NCI-H345 treated with DMSO at 0.1 percent for 48 hours (cell line): Measurements from ENCODE around the gene DNTT.

Source experiments
- DNase-seq: peaks from one replicate; lab custom pipeline; 2025; ENCODE audit not compliant: unreplicated experiment; lab: John Stamatoyannopoulos, UW

The DNTT gene

DNA sequence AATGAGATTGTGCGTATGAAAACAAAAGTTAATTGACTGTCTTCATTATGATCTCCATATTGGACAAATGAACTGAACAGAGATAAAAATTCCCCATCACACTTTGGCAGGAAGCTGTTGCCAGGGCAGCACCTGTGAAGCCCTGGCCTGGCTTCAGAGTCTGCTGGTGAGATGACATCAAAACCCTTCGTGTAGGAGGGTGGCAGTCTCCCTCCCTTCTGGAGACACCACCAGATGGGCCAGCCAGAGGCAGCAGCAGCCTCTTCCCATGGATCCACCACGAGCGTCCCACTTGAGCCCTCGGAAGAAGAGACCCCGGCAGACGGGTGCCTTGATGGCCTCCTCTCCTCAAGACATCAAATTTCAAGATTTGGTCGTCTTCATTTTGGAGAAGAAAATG lies at the start of gene DNTT:
Gene DNTT, plus strand, starts transcription at position 205 of the 400 bp plus-strand sequence. Its CDS starts 64 bp downstream, at position 269.
- no peak for DNase-seq

DNA sequence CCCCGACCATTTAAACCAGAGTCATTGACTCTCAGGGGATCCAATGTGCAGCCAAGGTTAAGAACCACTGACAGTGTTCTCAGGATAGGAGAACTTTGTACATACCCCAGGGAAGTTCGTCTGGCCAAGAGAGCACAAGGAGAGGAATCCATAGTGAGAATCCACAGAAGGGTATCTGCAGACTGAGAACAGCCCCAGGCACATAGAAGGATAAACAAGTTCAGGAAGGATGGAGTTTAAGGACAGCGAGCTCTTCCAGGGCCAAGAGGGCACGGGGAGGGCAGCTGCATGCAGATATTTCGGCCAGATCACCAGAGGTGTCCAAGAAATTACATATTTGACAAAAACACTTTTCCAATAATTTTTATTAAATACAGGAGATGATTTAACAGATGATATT lies 49.3 kb upstream of the DNTT start:
- no peak for DNase-seq

DNA sequence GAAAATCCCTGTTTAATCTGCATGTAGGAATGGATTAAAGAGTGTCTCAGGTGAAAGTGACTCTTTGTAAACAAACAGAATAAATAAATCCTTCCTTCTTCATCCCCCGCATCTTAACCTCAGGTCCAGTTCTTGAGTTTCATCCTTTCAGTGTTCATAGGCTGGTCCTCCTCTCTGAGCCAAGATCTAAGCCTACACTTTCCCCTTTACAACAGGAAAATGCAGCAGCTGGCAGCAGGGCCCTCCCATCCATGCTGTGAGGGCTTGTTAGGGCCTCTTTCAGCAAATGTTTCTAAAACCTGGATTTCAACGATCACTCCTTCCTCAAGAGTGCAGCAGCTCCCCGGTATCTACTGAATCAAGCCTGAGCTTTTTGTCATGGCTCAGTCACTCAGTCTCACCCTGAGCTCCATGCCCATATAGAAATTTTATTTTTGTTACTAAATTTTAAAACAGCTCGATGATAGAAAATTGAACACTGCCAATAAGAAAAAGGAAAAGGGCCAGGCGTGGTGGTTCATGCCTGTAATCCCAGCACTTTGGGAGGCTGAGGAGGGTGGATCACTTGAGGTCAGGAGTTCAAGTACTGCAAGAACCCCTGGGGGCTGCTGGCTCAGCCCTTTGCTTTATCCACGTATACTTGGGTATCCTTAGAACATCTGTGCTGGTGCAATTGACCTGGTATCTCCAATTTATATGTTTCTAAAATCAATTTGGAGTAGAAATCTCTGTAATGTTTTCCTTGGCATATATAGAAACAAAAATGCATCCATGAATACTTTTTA lies 48.5 kb upstream of the DNTT start:
- no peak for DNase-seq

DNA sequence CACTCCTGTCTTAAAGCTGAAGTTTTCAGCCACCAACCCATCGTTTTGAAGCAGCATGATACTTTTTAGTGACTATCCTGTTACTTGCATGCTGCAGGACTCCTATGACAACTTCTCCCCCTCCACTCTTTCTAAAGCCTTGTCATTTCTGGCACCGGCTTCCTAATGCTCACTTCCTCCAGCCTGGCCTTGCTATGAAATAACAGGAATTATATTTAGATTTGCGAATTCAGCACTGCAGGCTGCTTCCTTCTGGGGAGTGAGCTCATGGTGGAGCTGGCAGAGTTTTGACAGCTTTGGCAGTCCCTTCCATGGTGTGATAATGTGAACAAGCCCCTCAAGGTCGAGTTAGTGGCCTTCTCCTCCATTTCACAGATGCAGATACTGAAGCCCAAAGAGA lies 46.3 kb upstream of the DNTT start:
- DNase-seq, result no peak

DNA sequence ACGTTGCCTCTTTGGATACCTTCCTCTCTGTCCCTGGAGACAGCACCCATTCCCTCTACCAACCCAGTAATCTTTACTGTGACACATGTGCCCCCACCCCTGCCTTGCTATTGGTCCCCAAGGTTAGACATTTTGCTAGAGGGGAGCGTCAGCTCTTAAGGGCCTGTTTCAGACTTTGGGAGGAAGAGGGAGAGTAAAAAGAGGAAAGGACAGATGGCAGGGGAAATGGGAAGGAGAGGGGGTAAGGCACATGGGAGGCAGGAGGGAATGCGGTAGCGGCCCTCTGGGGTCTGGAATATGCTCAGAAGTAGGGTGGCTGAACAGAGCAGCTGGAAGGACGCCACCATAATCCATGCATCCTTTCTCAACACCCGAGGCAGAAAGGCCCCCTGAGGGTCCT lies 45.1 kb upstream of the DNTT start:
- no peak for DNase-seq

DNA sequence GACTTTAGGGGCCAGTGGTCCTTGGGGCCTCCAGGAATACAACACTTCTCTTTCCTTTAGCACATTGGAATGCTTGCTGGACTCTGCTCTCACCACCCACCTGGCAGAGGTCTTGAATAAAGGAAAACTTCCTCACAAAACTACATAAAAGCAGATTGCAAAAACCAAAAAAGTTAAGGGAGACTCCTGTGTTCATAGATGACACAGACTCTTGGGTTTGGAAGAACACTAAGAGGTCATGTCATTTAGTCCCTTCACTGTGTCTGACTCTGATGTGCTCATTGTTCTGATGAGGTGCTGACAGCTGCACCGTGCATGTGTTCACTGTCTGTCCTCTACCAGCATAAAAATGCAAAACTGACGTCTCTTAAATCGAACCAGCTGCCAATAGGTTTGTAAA lies 44.2 kb upstream of the DNTT start:
- no peak for DNase-seq

DNA sequence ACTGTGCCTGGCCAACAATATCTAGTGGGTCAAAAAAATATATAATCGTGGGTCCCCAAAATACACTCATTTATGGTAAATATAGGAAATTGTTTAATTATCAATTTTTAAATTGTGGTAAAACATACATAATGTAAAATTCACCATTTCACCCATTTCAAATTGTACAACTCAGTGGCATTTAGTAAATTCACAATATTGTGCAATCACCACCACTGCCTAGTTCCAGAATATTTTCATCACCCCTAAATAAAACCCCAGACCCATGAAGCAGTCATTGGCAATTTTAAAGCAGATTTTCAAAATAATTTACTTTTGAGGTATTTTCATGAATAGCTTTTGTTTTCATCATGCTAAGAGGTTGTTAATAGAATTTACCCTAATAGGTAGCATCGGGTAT lies 43.1 kb upstream of the DNTT start:
- DNase-seq, result no peak

DNA sequence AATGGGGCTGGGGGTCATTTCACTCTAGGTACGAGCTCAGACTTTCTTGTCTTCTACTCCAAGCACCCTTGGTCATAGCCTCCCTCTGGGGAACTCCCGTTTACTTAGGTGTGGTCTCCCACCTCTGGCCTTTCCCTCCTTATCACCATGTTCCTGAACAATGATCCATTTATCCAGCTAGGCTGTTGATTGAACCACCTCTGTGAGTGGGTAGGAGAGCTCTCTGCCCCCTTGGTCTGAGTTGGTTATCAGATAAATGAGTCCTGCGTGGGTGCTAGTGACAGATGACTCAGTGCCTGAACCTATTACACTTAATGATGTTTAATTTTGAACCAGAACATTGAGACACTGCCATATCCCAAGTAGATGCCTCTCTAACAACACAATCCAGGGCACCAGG lies 42.3 kb upstream of the DNTT start:
- no peak for DNase-seq

DNA sequence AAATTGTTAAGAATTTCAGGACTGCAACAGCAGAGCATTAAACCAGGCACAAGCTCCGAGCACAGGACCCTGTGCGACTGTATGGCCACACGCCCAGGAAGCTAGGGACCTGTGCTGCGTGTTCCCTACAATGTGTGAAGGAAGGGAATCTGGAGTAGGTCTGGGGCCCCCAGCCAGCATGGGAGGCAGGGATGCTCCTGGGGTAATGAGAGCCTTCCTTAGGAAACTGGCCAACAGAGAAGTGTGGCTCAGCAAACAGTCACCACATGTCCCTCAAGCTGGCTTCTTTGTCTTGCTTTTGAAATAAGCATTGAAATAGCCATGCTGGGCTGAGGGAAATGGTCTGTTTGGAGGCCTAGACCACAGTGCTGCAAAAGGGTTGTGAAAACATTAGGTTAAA lies 41.1 kb upstream of the DNTT start:
- DNase-seq, result no peak

DNA sequence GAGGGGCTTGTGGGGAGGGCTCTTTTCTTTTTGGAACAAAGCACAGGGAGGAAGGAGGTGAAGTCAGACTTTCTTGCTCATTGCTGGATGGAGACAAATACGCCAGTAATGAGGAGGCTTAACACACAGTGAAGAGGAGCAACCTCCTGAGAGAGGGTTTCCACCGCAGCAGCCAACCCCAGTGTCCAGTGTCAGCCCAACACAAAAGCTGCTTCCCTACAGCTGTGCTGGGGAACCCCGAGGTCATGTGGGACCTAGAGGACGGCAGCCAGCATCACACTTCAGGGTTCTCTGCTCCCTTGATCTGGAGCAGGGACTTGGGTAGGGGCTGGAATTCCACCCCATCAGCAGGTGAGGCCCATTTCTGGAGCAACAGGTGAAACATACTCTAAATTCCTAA lies 40.6 kb upstream of the DNTT start:
- DNase-seq, result no peak

DNA sequence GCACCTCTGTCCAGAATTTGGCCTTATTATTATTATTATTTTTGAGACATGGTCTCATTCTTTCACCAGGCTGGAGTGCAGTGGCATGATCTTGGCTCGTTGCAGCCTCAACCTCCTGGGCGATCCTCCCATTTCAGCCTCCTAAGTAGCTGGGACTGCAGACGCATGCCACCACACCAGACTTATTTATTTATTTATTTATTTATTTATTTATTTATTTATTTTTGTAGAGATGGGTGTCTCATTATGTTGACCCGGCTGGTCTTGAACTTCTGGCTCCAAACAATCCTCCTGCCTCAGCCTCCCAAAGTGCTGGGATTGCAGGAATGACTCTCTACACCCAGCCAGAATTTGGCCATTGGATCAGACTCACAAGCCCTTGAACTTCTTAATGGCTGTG lies 39.3 kb upstream of the DNTT start:
- DNase-seq, result no peak

DNA sequence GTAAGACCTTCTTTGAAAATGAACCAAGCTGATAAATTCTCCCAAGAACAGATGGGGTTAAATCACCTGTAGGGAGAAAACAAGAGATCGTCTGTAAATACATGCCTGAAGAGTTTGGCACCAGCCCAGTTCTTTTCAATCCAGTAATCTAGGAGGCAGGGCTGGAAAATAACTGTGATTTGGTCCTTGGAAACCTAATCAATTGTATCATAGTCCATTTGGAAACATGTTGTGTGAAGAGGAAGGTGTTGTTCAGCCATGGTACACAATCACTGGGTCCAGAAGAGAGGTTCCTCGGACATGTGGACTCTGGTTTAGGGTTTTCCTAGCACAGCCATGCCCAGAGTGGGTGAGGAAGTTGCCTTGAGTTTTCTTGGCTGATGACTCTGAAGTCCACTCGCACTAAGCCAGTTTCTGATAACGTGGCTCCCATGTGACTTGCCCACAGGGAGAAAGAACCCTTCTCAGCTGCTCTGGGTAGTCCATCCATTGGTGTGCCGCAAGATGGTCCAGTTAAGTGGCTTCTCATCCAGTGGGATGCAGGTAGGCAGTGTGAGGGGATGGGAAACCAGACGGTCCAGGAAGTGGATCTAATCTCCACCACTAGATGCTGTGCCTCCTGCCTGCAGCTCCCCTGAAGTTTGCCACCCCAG lies 38.0 kb upstream of the DNTT start:
- peak; percentile 12 for DNase-seq

DNA sequence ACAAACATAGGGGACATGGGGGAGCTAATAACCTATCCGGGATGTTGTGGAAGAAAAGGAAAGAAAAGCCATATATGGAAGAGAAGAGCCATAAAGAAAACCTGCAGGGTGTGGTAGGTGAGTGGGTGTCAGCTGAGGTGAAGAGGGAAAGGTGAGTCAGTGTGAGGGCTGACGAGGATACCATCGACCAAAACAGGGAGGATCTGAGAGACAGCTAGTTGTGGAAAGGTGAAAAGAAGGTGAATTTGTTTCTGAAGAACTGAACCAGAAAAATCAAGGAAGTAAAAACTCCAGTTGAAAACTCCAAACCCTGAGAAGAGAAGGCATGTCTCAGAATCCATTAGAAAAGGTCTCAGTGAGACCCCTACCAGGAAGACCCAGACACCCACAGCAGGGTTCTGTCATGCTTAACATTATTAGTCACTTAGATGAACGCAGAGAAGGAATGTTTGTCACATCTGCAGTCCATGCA lies 37.0 kb upstream of the DNTT start:
- DNase-seq, result no peak

DNA sequence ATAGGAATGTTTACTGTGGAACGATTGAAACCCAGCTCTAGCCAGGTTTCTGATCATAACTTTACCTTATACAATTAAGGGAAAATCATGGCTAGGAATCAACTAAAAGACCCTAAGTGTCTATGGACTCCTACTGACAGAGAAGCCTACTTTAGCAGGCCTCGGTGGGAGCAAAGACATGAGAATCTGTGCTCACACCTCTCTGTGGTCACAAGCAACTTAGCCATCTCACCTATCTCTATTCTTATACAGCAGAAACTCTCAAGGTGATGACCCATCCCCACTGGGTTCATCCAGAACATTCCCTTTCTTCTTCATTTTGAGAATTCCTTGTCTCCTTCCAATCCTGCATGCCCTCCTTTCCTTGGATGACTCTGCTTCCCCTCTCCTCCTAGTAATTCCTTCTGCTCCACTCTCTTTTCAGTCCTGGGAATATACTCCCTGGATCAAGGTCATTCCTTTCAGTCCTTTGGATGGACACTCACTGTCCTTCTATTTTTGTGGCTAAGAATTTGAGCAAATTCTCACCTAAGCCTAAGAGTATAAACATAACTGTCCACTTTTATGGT lies 35.8 kb upstream of the DNTT start:
- no peak for DNase-seq

DNA sequence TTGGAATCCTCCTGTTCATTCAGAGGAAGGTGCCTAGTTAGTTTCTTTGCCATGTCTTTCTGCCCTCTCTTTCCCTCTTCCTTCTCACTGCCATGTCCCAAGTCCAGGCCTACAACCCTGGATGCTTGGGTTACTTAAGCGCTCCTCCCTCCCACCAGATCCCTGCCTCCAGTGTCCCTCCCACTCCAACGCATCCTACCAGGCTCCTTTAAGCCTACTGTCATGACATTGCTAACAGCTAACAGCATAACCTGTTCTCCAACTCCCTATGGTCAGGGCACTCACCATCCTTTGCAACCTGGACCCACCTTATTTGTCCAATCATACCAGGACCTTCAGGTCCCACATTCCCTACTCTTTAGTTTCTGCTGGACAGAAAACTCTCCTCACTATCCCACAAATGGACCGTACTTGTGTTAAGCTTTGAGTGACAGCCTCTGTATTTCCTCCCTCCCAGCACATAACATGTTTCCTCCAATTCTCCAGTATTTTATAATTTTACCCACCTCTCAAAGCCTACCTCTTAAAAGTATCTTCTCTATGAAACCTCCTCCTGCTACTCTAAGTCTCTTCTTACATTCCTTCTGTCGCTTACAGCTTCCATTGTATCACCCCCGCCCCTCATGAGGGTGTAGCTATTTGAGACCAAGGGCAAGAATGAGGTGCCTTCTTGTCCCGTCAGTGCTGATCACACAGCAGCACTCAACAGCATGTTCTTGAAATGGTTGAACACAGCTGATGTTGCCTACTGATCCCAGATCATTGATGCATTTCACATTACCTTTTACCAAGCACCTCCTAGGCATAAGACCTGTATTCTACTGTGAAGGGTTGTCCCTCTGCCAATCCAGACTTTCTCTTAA lies 34.6 kb upstream of the DNTT start:
- DNase-seq, result no peak

DNA sequence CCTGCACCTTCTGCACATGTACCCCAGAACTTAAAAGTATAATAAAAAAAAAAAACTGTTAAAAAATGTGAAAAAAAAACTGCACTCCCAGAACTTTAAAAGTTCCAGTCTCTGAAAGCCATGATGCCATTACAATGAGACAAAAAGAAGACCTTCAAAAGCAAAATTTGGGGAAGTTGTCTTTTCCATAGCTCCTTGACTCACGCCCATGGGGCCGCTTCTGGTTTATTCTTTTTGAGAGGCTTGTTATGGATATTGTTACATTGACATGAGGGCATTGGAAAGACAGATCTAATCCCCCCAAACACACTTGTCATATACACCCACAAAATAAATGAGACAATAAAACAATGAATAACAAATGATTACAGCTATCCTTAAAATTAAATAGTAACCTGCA lies 33.7 kb upstream of the DNTT start:
- DNase-seq, result no peak

DNA sequence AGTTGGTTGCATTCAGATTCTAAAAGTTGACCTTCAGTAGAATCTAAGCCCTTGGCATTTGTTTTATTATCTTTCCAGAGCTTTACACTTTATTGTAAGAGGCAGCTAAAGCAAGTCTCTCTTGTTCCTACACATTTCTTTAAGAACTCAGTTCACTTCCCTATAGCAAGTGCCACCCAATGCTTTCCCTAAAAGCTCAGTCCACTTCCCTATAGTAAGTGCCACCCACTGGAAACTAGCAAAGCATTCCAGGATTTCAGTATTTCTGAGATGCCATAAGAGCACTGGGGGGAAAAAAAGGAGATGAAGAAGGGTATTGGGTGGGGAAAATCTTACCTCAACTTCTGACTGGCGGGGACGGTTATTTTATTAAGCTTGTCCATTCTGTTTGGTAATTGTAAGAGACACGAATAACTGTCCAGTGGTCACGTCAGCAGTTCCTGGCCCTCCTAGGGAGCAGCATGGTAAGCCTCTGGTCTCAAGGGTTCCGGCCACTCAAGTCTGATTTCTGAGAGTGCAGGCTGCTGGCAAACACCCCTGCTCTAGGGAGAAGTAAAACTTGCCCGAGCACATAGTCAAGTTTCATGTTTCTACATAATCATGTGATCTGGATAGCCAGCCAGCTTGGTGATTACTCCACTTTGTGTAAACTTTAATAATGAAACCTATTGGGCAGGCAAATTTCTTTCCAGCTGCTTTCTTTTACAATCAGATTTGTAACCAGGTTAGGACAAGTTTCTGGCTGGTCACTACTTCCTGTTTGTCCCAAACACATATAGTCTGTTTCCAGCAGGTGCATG lies 33.0 kb upstream of the DNTT start, which contains the start of gene BLNK:
Gene BLNK, minus strand, starts transcription at position 554 of the 800 bp plus-strand sequence. Its CDS starts 171 bp downstream, at position 383.
- no peak for DNase-seq

DNA sequence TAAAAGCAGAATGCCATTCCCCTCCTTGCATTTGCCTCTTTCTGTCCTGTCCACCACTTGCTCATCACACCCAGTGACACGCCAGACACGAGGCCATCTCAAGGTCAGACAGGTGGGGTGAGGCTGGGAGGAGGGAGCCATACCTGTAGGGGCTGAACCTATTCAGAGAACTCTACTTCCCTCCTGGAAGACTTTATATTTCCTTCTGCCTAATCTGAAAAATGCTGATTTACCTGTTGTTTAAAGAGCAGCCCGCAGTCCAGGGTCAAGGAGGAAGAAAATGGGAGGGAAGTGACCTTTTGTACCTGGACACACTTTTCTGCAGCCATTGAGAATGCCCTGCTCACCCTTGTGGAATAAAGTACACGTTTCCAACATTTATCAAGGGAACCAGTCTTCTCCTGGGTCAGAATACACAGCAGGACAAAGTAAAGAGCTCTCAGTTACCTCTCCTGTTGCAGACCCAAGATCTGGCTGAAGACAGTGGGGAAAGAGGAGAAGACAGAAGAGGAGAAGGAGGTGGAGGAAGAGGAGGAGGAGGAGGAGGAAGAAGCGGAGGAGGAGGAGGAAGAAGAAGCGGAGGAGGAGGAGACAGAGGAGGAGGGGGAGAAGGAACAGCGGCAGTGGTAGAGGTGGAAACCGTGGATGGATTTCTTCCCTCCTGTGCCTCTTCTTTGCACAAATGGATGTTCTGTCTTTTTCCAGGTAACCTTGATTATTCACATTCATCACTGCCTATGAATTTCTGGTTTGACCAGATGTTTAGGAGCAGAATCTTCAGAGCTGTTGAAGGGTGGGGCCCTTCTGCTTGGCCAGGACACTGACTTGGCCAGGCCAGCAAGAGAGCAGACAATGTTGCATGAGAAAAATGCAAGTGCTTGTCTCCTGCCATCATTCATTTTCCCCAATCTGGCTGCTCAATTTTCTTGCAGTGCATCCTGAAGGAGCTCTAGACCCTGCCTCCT lies 31.6 kb upstream of the DNTT start:
- no peak for DNase-seq

DNA sequence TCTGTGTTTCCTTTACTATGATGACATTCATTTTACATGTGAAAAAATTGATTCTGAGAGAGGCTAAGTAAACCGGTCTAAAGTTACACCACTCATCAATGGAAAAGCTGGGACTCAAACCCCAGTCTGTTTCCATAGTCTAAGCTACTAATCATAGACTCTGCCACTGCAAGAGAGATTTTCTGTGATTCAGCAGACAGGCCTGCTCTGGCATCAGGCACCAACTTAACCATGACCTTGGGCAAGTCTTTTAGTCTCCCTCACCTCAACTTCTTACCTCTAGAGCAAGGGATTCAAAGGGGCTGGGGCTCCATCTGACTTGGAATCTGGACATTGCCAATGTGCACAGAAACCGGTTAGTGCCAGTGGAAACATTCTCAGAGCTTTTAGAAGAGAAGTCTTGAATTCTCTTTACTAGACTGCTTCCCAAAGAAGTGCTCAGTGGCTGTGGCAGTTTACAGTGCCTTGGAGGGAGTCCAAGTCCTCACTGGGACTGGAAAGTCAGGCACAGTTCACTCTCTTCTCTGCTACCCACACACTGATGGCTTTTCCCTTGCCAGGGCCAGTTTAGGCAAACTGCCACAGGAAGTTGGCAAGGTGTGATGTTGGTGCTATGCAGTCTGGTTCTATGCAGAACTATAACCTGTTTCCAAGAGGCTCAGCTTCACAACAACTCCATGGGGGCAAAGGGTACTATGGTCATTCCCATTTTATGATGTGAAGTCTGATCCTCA lies 28.4 kb upstream of the DNTT start:
- DNase-seq, result no peak
